KBM-7 (cell line): ENCODE results near the gene EDAR.

Experiments
- DNase-seq: peaks from one replicate; pipeline ENCODE4 v3.0.0-alpha.2; 2015
- in situ Hi-C: fragments of 300-500 bp; cut with MboI; formaldehyde crosslinking; loops from 2 replicates; pipeline ENCODE4 v1.14.3; 2020; ENCODE audit warnings: low sequenced_read_pairs, low pct_unique_long_range_greater_than_20kb, mixed read lengths

EDAR gene

GRCh38 chr2:109006971-109007370 lies 18.0 kb upstream of the EDAR start:
- in situ Hi-C loops: no loop called here
- no peak for DNase-seq

GRCh38 chr2:109005686-109006204 lies 16.7 kb upstream of the EDAR start:
- DNase-seq: no peak

GRCh38 chr2:109001201-109001600 lies 12.2 kb upstream of the EDAR start:
- no peak for DNase-seq
- in situ Hi-C loops: no loop called here

More at GRCh38 chr2:109005686-109006204, 16.7 kb upstream of the EDAR start:
- in situ Hi-C loops: no loop called here

GRCh38 chr2:109000738-109001137 lies 11.7 kb upstream of the EDAR start:
- in situ Hi-C loops: no loop called here
- DNase-seq: no peak

- in situ Hi-C loops: no loop called here
- no peak for DNase-seq
These were observed 9.9 kb upstream of the EDAR start for GRCh38 chr2:108998911-108999310.

GRCh38 chr2:108994178-108994577 lies 5.2 kb upstream of the EDAR start:
- DNase-seq: no peak
- in situ Hi-C loops: no loop called here

- no peak for DNase-seq
- in situ Hi-C loops: no loop called here
These were observed 4.3 kb upstream of the EDAR start for GRCh38 chr2:108993095-108993937.

GRCh38 chr2:108988076-108988795 lies 784 bp downstream of the EDAR start:
- no peak for DNase-seq
- in situ Hi-C loops: no loop called here

GRCh38 chr2:108986916-108987510 lies 2.0 kb downstream of the EDAR start:
- in situ Hi-C loops: no loop called here
- DNase-seq: no peak

GRCh38 chr2:108983610-108984009 lies 5.4 kb downstream of the EDAR start:
- in situ Hi-C loops: no loop called here
- DNase-seq: no peak

GRCh38 chr2:108983061-108983460 lies 6.0 kb downstream of the EDAR start:
- in situ Hi-C loops: no loop called here

GRCh38 chr2:108982259-108982679 lies 6.8 kb downstream of the EDAR start:
- in situ Hi-C loops: no loop called here
- DNase-seq: no peak

More at GRCh38 chr2:108983061-108983460, 6.0 kb downstream of the EDAR start:
- DNase-seq: no peak

GRCh38 chr2:108981846-108982245 lies 7.2 kb downstream of the EDAR start:
- DNase-seq: no peak

GRCh38 chr2:108980076-108980475 lies 8.9 kb downstream of the EDAR start:
- no peak for DNase-seq
- in situ Hi-C loops: no loop called here

More at GRCh38 chr2:108981846-108982245, 7.2 kb downstream of the EDAR start:
- in situ Hi-C loops: no loop called here

GRCh38 chr2:108979461-108979860 lies 9.6 kb downstream of the EDAR start:
- no peak for DNase-seq
- in situ Hi-C loops: no loop called here

- no peak for DNase-seq
- in situ Hi-C loops: no loop called here
These were observed 10.3 kb downstream of the EDAR start for GRCh38 chr2:108978709-108979111.

- no peak for DNase-seq
- in situ Hi-C loops: no loop called here
These were observed 13.2 kb downstream of the EDAR start for GRCh38 chr2:108975613-108976435.

- DNase-seq: no peak
- in situ Hi-C loops: no loop called here
These were observed 14.3 kb downstream of the EDAR start for GRCh38 chr2:108974674-108975073.

- in situ Hi-C loops: no loop called here
- DNase-seq: no peak
These were observed 16.4 kb downstream of the EDAR start for GRCh38 chr2:108972663-108973062.
